ENCODE data around the gene FNIP2. TPM values are rescaled to one million over a fixed set of nuclear protein-coding genes. Genes with fewer than 3 reads are reported as not detected.

The FNIP2 gene
- total RNA-seq, 4 donors from 2014 or later, result 21.4 to 31.7 (median 28.1) TPM

DNA sequence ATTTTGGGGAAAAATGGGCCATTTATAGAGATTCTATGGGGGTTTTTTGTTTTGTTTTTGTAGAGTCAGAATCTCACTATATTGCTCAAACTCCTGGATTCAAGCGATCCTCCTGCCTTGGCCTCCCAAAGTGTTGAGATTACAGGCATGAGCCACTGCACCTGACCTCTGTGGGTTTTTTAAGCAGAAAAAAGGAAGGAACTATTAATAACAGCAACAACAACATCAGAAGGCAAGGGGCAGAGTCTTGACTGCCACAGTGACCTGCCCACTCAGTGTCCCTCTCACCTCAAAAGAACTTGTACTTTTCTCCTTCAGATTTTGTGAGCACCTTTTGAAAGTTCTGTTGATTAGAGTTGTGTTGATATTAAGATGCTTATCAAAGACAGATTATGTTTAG is 48.1 kb downstream of the FNIP2 start:
- no peaks in the 10 kb centered on the region for H3K36me3 ChIP-seq
- peaks cover 47% of the 10 kb centered on the region for H3K4me1 ChIP-seq
- no peak for DNase-seq (ENCODE audit: low spot score in 2 of 2)
- H3K4me3 ChIP-seq, result no peak overlapping the region
- no peaks in the 10 kb centered on the region for H3K9me3 ChIP-seq
- no peak for TF ChIP-seq EP300 (IDR thresholded peaks at IDR 0.05)
- no peak for TF ChIP-seq POLR2AphosphoS5 (IDR thresholded peaks at IDR 0.05)
- TF ChIP-seq, protein P1, sequence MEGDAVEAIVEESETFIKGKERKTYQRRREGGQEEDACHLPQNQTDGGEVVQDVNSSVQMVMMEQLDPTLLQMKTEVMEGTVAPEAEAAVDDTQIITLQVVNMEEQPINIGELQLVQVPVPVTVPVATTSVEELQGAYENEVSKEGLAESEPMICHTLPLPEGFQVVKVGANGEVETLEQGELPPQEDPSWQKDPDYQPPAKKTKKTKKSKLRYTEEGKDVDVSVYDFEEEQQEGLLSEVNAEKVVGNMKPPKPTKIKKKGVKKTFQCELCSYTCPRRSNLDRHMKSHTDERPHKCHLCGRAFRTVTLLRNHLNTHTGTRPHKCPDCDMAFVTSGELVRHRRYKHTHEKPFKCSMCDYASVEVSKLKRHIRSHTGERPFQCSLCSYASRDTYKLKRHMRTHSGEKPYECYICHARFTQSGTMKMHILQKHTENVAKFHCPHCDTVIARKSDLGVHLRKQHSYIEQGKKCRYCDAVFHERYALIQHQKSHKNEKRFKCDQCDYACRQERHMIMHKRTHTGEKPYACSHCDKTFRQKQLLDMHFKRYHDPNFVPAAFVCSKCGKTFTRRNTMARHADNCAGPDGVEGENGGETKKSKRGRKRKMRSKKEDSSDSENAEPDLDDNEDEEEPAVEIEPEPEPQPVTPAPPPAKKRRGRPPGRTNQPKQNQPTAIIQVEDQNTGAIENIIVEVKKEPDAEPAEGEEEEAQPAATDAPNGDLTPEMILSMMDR (IDR thresholded peaks at IDR 0.05), result no peak
- no peak for TF ChIP-seq POLR2A (IDR thresholded peaks at IDR 0.05)
- no peak overlapping the region for H3K27ac ChIP-seq
- WGBS, result 79% methylated on average over 1 of the region's 1 CpG
- no peaks in the 10 kb centered on the region for H3K27me3 ChIP-seq

GRCh38 chr4:158817562-158818296 is 48.9 kb downstream of the FNIP2 start:
- Histone ChIP-seq H3K4me1 (peaks cover 39% of the 10 kb centered on the region), H3K4me3 (no peak overlapping the region), H3K27me3 (no peaks in the 10 kb centered on the region), H3K27ac (no peak overlapping the region), H3K9me3 (no peaks in the 10 kb centered on the region), H3K36me3 (no peaks in the 10 kb centered on the region)
- no peak for DNase-seq (ENCODE audit: low spot score in 2 of 2)
- TF ChIP-seq POLR2A (IDR thresholded peaks at IDR 0.05), result no peak
- WGBS, result 80% methylated on average over 10 of the region's 10 CpGs

- Histone ChIP-seq H3K27ac (no peak overlapping the region), H3K27me3 (no peaks in the 10 kb centered on the region), H3K4me3 (no peak overlapping the region), H3K9me3 (no peaks in the 10 kb centered on the region), H3K4me1 (peaks cover 42% of the 10 kb centered on the region), H3K36me3 (no peaks in the 10 kb centered on the region)
- TF ChIP-seq, protein P1 (IDR thresholded peaks at IDR 0.05), result no peak
- TF ChIP-seq EP300 (IDR thresholded peaks at IDR 0.05) (no peak), POLR2AphosphoS5 (IDR thresholded peaks at IDR 0.05) (no peak), POLR2A (IDR thresholded peaks at IDR 0.05) (no peak)
- WGBS, result 92% methylated on average over 2 of the region's 2 CpGs
- no peak for DNase-seq (ENCODE audit: low spot score in 2 of 2)
These were observed 49.8 kb downstream of the FNIP2 start for GRCh38 chr4:158818560-158819140.

- no peak overlapping the region for H3K4me3 ChIP-seq
- 42% methylated on average over 2 of the region's 2 CpGs for WGBS
- H3K4me1 ChIP-seq, result peaks cover 52% of the 10 kb centered on the region
- no peak for DNase-seq (ENCODE audit: low spot score in 2 of 2)
- no peaks in the 10 kb centered on the region for H3K36me3 ChIP-seq
- H3K27ac ChIP-seq, result no peak overlapping the region
- H3K9me3 ChIP-seq, result no peaks in the 10 kb centered on the region
- H3K27me3 ChIP-seq, result no peaks in the 10 kb centered on the region
- TF ChIP-seq, protein P1 (IDR thresholded peaks at IDR 0.05), result no peak
- TF ChIP-seq EP300 (IDR thresholded peaks at IDR 0.05), result no peak
- no peak for TF ChIP-seq POLR2A (IDR thresholded peaks at IDR 0.05)
- no peak for TF ChIP-seq POLR2AphosphoS5 (IDR thresholded peaks at IDR 0.05)
These were observed 51.3 kb downstream of the FNIP2 start for GRCh38 chr4:158819942-158820786.

DNA sequence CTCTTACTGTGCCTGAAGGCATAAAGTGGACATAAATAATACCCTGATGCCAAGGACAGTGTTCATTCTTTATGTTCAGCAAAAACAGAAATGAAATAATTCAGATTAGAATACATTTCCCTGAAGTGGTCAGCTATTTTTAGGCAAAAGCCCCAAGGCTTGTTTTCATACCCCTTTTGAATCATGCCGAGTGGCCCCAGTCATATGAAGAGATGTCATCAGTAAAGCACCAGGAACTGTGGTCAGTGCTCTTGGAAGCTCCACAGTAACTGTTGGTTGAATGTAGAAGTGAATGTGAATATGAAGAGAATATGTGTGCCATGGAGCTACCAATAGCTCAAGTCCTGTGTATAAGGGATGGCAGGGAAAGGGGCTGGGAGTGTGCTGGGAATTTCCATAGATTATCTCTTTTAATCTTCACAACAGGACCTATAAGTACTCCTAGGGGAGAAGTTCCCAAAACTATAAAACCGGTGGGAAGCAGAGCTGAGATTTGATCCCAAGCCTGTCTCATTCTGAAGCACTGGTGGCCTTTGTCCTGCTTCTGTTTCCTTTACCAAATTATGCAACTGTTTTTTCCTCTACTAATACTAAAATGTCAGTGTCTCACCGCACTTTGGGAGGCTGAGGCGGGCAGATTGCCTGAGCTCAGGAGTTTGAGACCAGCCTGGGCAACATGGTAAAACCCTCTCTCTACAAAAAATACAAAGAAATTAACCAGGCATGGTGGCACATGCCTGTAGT is 52.6 kb downstream of the FNIP2 start:
- WGBS, result 88% methylated on average over 4 of the region's 4 CpGs
- H3K9me3 ChIP-seq, result no peaks in the 10 kb centered on the region
- H3K4me1 ChIP-seq, result peaks cover 64% of the 10 kb centered on the region
- no peaks in the 10 kb centered on the region for H3K36me3 ChIP-seq
- no peak overlapping the region for H3K4me3 ChIP-seq
- no peak overlapping the region for H3K27ac ChIP-seq
- DNase-seq (ENCODE audit: low spot score in 2 of 2), result no peak
- no peaks in the 10 kb centered on the region for H3K27me3 ChIP-seq
- TF ChIP-seq EP300 (IDR thresholded peaks at IDR 0.05) (no peak), POLR2AphosphoS5 (IDR thresholded peaks at IDR 0.05) (no peak), POLR2A (IDR thresholded peaks at IDR 0.05) (no peak)
- TF ChIP-seq, protein P1 (IDR thresholded peaks at IDR 0.05), result no peak
